MCF 10A (cell line): ENCODE results near the gene CAMK4. TPM values are rescaled to one million over a fixed set of nuclear protein-coding genes. Genes with fewer than 3 reads are reported as not detected.

Source experiments
- Bru-seq: library from RNA; stranded (reverse); fragments of 400-500 nt; gene quantifications from one replicate; lab custom pipeline; 2021; lab: Mats Ljungman, UMichigan
- BruChase-seq, 2 experiments: library from RNA; stranded (reverse); fragments of 400-500 nt; gene quantifications; one replicate each; lab custom pipeline; 2021; lab: Mats Ljungman, UMichigan
- BruUV-seq: library from RNA; stranded (reverse); fragments of 400-500 nt; replicated peaks from 2 replicates; lab custom pipeline; 2021; lab: Mats Ljungman, UMichigan
- CTCF ChIA-PET: fragments of 300-600 bp; sonication (Branson Sonifier 250); formaldehyde crosslinking; extraction: SDS; loops from one replicate; lab custom pipeline; 2021; ENCODE audit warnings: antibody characterized with exemption, inconsistent platforms; lab: Yijun Ruan, JAX
- POLR2A ChIA-PET: fragments of 300-600, 350-650 bp; sonication (Branson Sonifier 250); formaldehyde crosslinking; extraction: SDS; loops from one replicate; lab custom pipeline; 2020; ENCODE audit warnings: antibody characterized with exemption, inconsistent platforms; lab: Yijun Ruan, JAX
- DNase-seq: peaks from one replicate; pipeline ENCODE4 v3.0.0-alpha.2; 2018; ENCODE audit not compliant: unreplicated experiment
- H3K27ac Mint-ChIP-seq: one replicate; pipeline ENCODE4 v1.8.0; 2022; ENCODE audit warnings: mild to moderate bottlenecking, low read depth, mixed read lengths; ENCODE audit not compliant: unreplicated experiment
- H3K27me3 Mint-ChIP-seq: one replicate; pipeline ENCODE4 v1.8.0; 2022; ENCODE audit warnings: mixed read lengths; ENCODE audit not compliant: insufficient read depth, unreplicated experiment
- H3K36me3 Mint-ChIP-seq: one replicate; pipeline ENCODE4 v1.8.0; 2022; ENCODE audit warnings: mild to moderate bottlenecking, moderate library complexity, mixed read lengths; ENCODE audit not compliant: insufficient read depth, unreplicated experiment
- H3K4me1 Mint-ChIP-seq: one replicate; pipeline ENCODE4 v1.8.0; 2022; ENCODE audit warnings: mixed read lengths; ENCODE audit not compliant: insufficient read depth, unreplicated experiment
- H3K4me3 Mint-ChIP-seq: one replicate; pipeline ENCODE4 v1.8.0; 2022; ENCODE audit warnings: mild to moderate bottlenecking, moderate library complexity, mixed read lengths; ENCODE audit not compliant: unreplicated experiment
- H3K9me3 Mint-ChIP-seq: one replicate; pipeline ENCODE4 v1.8.0; 2022; ENCODE audit warnings: mixed read lengths; ENCODE audit not compliant: unreplicated experiment
- intact Hi-C: fragments of 100-400 bp; cut with micrococcal nuclease; formaldehyde crosslinking; loops from 2 replicates; pipeline ENCODE4 v1.14.1; 2022
- long read RNA-seq: library from polyadenylated mRNA; stranded (forward); transcript quantifications from one replicate; pipeline ENCODE4 v2.0.0, GENCODE V29; 2022
- total RNA-seq: library from RNA; stranded (reverse); gene quantifications from 2 replicates; pipeline ENCODE4 v1.2.3, GENCODE V29; 2022
- TF ChIP-seq, protein P1 (sequence below): fragments of 200-600 bp; IDR thresholded peaks from one replicate; pipeline ENCODE4 v1.8.0; 2022; ENCODE audit warnings: antibody characterized with exemption, mild to moderate bottlenecking; ENCODE audit not compliant: unreplicated experiment

Gene CAMK4
- total RNA-seq = 0.21 and 0.39 TPM in 2 replicates
- percentile 14 among the genes with signal in this experiment for Bru-seq, nascent RNA
- percentile 10 among the genes with signal in this experiment for BruChase-seq, experiment 1, labeled RNA remaining after a 6-hour chase
- BruChase-seq, experiment 2, labeled RNA remaining after a 2-hour chase = percentile 11 among the genes with signal in this experiment
- long read RNA-seq, full-length matches to known transcripts = 1 of 1 reads
- long read RNA-seq, partial matches to known transcripts = 0 of 1 reads
- long read RNA-seq, other reads (novel, unspliced or antisense) = 0 of 1 reads

DNA sequence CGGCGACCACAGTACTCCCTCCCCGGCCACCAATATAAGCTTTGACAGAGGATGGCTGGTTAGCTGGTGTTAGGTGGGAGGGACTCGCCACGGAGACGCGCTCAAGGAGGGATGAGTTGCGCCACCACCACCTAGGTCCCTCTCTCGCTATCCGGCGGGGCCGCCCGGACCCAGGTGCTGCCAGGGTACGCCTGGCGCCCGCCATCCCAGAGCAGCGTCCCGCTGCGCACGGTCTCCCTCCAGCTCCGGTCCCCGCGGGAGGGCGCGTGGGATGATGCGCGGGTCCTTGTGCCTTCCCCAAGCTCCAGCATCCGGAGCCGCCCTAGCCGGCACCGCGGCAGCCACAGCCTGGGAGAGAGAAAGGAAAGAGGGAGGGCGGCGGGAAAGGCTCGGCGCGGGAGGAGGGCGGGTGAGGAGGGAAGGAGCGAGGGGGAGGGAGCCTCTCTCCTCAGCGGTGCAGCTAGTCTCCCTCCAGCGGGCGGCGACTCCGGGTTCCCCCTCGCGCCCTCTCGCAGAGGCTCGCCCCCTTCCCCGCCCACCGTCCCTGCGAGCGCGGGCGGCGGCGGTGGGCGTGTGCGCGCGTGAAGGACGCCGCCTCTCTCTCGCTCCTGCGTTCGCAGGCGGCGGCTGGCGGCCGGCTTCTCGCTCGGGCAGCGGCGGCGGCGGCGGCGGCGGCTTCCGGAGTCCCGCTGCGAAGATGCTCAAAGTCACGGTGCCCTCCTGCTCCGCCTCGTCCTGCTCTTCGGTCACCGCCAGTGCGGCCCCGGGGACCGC, at the start of gene CAMK4:
TSS of gene CAMK4 (plus strand) at position 598 of the 774 bp plus-strand sequence. CDS start at position 698, 100 bp downstream.
- Mint-ChIP-seq H3K36me3 (no peaks in the 10 kb centered on the region), H3K9me3 (no peaks in the 10 kb centered on the region), H3K27me3 (peaks cover 34% of the 10 kb centered on the region), H3K27ac (no peak within 1 kb of the TSS), H3K4me1 (peaks cover 5% of the 10 kb centered on the region), H3K4me3 (peak within 1 kb of the TSS; percentile 65)
- intact Hi-C loops = no loop called here
- POLR2A ChIA-PET = interaction anchor here (1.4 kb wide), 1 partner anchor 43 kb away, joined by 3 read pairs; no protein-coding TSS in a partner anchor
- TF ChIP-seq, protein P1, sequence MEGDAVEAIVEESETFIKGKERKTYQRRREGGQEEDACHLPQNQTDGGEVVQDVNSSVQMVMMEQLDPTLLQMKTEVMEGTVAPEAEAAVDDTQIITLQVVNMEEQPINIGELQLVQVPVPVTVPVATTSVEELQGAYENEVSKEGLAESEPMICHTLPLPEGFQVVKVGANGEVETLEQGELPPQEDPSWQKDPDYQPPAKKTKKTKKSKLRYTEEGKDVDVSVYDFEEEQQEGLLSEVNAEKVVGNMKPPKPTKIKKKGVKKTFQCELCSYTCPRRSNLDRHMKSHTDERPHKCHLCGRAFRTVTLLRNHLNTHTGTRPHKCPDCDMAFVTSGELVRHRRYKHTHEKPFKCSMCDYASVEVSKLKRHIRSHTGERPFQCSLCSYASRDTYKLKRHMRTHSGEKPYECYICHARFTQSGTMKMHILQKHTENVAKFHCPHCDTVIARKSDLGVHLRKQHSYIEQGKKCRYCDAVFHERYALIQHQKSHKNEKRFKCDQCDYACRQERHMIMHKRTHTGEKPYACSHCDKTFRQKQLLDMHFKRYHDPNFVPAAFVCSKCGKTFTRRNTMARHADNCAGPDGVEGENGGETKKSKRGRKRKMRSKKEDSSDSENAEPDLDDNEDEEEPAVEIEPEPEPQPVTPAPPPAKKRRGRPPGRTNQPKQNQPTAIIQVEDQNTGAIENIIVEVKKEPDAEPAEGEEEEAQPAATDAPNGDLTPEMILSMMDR = no peak
- CTCF ChIA-PET = interaction anchor here (0.6 to 1.9 kb wide), 2 partner anchors 42 to 54 kb away, joined by 4 to 7 read pairs; no protein-coding TSS in a partner anchor
- peak; percentile 48 for DNase-seq
- no TSS peak for BruUV-seq

DNA sequence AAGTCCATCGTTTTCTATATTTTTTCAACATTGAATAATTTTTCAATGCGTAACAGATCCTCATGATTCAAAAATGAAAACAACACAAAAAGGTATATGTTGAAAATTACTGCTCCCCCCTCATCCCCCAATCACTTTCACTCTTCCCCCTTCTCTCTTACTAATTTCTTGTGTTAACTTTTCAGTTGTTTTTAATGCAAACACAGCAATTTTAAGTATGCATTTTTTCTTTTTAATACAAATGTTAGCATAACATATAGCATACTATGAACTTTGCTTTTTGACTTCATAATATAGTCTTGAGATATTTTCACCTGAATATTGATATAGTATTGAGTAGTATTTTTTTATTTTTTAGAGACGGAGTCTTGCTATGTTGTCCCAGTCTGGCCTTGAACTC, 41.1 kb upstream of the CAMK4 start:
- intact Hi-C loops = no loop called here
- DNase-seq = no peak
- no TSS peak for BruUV-seq
- TF ChIP-seq, protein P1 = no peak
- Mint-ChIP-seq H3K27me3 (peaks cover 54% of the 10 kb centered on the region), H3K36me3 (no peaks in the 10 kb centered on the region), H3K27ac (no peak overlapping the region), H3K4me3 (no peak overlapping the region), H3K4me1 (no peaks in the 10 kb centered on the region), H3K9me3 (no peaks in the 10 kb centered on the region)
- ChIA-PET CTCF (no interaction called here), POLR2A (interaction anchor here (0.9 kb wide), 1 partner anchor 16 kb away, joined by 3 read pairs; no protein-coding TSS in a partner anchor)

DNA sequence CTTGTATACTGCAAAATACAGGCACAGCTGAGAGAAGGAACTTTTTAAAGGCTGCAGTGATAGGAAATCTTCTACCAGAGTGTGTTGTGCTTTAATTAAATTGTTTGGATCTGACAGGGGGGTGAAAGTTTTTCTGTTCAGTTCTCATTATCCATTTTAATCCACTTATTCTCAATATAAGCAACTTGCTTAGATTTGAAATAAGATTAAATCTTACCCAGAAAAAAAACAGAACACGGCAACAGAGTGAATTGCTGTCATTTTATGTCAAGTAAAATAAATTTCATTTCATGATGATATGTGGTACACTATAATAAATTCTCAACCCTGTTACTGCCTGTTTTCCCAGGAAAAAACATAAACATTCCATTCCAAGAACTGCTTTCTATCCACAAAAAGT, 37.1 kb upstream of the CAMK4 start:
- ChIA-PET CTCF (no interaction called here), POLR2A (no interaction called here)
- peaks cover 56% of the 10 kb centered on the region for H3K27me3 Mint-ChIP-seq
- no peaks in the 10 kb centered on the region for H3K9me3 Mint-ChIP-seq
- BruUV-seq = no TSS peak
- intact Hi-C loops = no loop called here
- TF ChIP-seq, protein P1 = no peak
- H3K27ac Mint-ChIP-seq = no peak overlapping the region
- H3K4me1 Mint-ChIP-seq = no peaks in the 10 kb centered on the region
- no peaks in the 10 kb centered on the region for H3K36me3 Mint-ChIP-seq
- no peak for DNase-seq
- H3K4me3 Mint-ChIP-seq = no peak overlapping the region

DNA sequence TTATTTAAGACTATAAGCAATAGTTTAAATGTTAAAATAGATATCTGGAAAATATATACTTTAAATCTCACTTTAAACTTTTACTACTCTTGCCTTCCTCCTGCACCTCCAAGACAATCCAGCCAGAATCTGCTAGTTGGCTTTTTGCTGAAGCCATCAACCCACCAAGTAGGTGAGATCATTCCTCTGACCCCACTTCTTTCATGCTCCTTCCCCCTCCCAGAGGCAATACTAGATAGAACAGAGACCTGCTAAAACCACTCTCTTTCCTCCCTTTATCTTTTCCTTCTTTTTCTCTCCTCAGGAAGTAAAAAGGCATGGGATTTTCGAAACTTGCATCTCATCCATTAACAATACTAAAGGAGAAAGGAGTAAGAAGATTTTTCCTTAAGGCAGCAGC, 30.1 kb upstream of the CAMK4 start:
- POLR2A ChIA-PET = no interaction called here
- CTCF ChIA-PET = no interaction called here
- H3K27ac Mint-ChIP-seq = no peak overlapping the region
- DNase-seq = no peak
- H3K36me3 Mint-ChIP-seq = no peaks in the 10 kb centered on the region
- TF ChIP-seq, protein P1 = no peak
- no peak overlapping the region for H3K4me3 Mint-ChIP-seq
- no TSS peak for BruUV-seq
- H3K9me3 Mint-ChIP-seq = no peaks in the 10 kb centered on the region
- intact Hi-C loops = no loop called here
- peaks cover 77% of the 10 kb centered on the region for H3K27me3 Mint-ChIP-seq
- H3K4me1 Mint-ChIP-seq = no peaks in the 10 kb centered on the region
